ENCODE results near the gene NUP42. TPM values are rescaled to one million over a fixed set of nuclear protein-coding genes. Genes with fewer than 3 reads are reported as not detected.

Gene NUP42
- total and polyA plus RNA-seq, 10 donors = 37.1 to 51.9 (median 43.7) TPM

- peaks cover 0 to 32% (median 4%) of the 10 kb centered on the region in 6 donors for H3K4me1 ChIP-seq
- H3K36me3 ChIP-seq = peaks cover 0 to 32% (median under 1%) of the 10 kb centered on the region in 6 donors
- intact Hi-C loops (cut with DNase I; ENCODE audit: low total_unique reads) = no loop called here
- H3K9me3 ChIP-seq = no peaks in the 10 kb centered on the region
- no peak for TF ChIP-seq CTCF (IDR thresholded peaks at IDR 0.05 in 8 of 11, conservative IDR thresholded peaks at IDR 0.05 in 3 of 11)
- peaks cover 0 to 15% (median 0%) of the 10 kb centered on the region in 7 donors for H3K27me3 ChIP-seq (replicated peaks in 1 of 7)
- WGBS, 5 donors = 53 to 90% (median 73%) methylated on average over 2 of the region's 2 CpGs
- DNase-seq = no peak
- H3K27ac ChIP-seq = peak overlapping the region in 3 of 8 donors; percentile 2 to 77 (median 76)
- H3K4me3 ChIP-seq = no peak overlapping the region
Observed at GRCh38 chr7:23207021-23207420, 25.2 kb downstream of the NUP42 start.

- intact Hi-C loops (cut with DNase I; ENCODE audit: low total_unique reads) = no loop called here
Observed at GRCh38 chr7:23207884-23208283, 26.0 kb downstream of the NUP42 start.

GRCh38 chr7:23208316-23208715, 26.5 kb downstream of the NUP42 start:
- H3K36me3 ChIP-seq = peaks cover 0 to 19% (median 0%) of the 10 kb centered on the region in 6 donors
- no peak overlapping the region for H3K4me3 ChIP-seq
- DNase-seq = no peak
- no peak overlapping the region for H3K27ac ChIP-seq
- WGBS, 5 donors = 60 to 70% (median 70%) methylated on average over 4 of the region's 4 CpGs
- H3K4me1 ChIP-seq = peaks cover 0 to 32% (median 4%) of the 10 kb centered on the region in 6 donors
- H3K27me3 ChIP-seq (replicated peaks in 1 of 7) = peaks cover 0 to 15% (median 0%) of the 10 kb centered on the region in 7 donors
- intact Hi-C loops (cut with DNase I; ENCODE audit: low total_unique reads) = no loop called here
- TF ChIP-seq POLR2A (IDR thresholded peaks at IDR 0.05) = no peak
- no peak for TF ChIP-seq CTCF (IDR thresholded peaks at IDR 0.05 in 8 of 11, conservative IDR thresholded peaks at IDR 0.05 in 3 of 11)
- TF ChIP-seq POLR2AphosphoS5 (IDR thresholded peaks at IDR 0.05) = no peak
- H3K9me3 ChIP-seq = no peaks in the 10 kb centered on the region

More at GRCh38 chr7:23207884-23208283, 26.0 kb downstream of the NUP42 start:
- Histone ChIP-seq H3K36me3 (peaks cover 0 to 24% (median 0%) of the 10 kb centered on the region in 6 donors), H3K4me3 (no peak overlapping the region), H3K27ac (peak overlapping the region in 2 of 8 donors; percentile 76 to 77), H3K27me3 (replicated peaks in 1 of 7) (peaks cover 0 to 15% (median 0%) of the 10 kb centered on the region in 7 donors), H3K4me1 (peaks cover 0 to 32% (median 4%) of the 10 kb centered on the region in 6 donors), H3K9me3 (no peaks in the 10 kb centered on the region)
- no peak for TF ChIP-seq POLR2AphosphoS5 (IDR thresholded peaks at IDR 0.05)
- no peak for TF ChIP-seq POLR2A (IDR thresholded peaks at IDR 0.05)
- no peak for TF ChIP-seq CTCF (IDR thresholded peaks at IDR 0.05 in 8 of 11, conservative IDR thresholded peaks at IDR 0.05 in 3 of 11)
- DNase-seq = no peak
- WGBS, 5 donors = 62 to 84% (median 63%) methylated on average over 3 of the region's 3 CpGs

GRCh38 chr7:23210506-23210905, 28.7 kb downstream of the NUP42 start:
- H3K27ac ChIP-seq = peak overlapping the region in 2 of 8 donors; percentile 41 to 63
- TF ChIP-seq POLR2AphosphoS5 (IDR thresholded peaks at IDR 0.05) (no peak), CTCF (IDR thresholded peaks at IDR 0.05 in 8 of 11, conservative IDR thresholded peaks at IDR 0.05 in 3 of 11) (no peak), POLR2A (IDR thresholded peaks at IDR 0.05) (no peak)
- no peak overlapping the region for H3K4me3 ChIP-seq
- WGBS, 5 donors = 34 to 66% (median 66%) methylated on average over 2 of the region's 2 CpGs
- peaks cover 0 to 13% (median 0%) of the 10 kb centered on the region in 7 donors for H3K27me3 ChIP-seq (replicated peaks in 1 of 7)
- H3K9me3 ChIP-seq = no peaks in the 10 kb centered on the region
- no peaks in the 10 kb centered on the region for H3K36me3 ChIP-seq
- H3K4me1 ChIP-seq = peaks cover 0 to 31% (median 2%) of the 10 kb centered on the region in 6 donors
- intact Hi-C loops (cut with DNase I; ENCODE audit: low total_unique reads) = no loop called here
- no peak for DNase-seq

Data from spleen (tissue), 11 donors.